Heart left ventricle (tissue), 16 donors: ENCODE results near the gene KLLN. TPM values are rescaled to one million over a fixed set of nuclear protein-coding genes. Genes with fewer than 3 reads are reported as not detected.

Experiments used
- ATAC-seq, 4 donors: fragments of 200-7000 bp; cut with Tn5 transposase; one replicate each; pipeline ENCODE4 v1.9.1; 2020 to 2022; ENCODE audit warnings: moderate library complexity in 4 of 4, mild to moderate bottlenecking in 3 of 4, moderate number of reproducible peaks in 1 of 4
- DNase-seq, 5 donors: peaks; one replicate each; pipeline ENCODE4 v3.0.0-alpha.2; 2020
- H3K27ac ChIP-seq, 12 donors: fragments of 200-600 bp; sonication (generic) in 4 of 12; one replicate each; pipeline versions ENCODE4 v1.5.0 to v1.8.0; 2016 to 2022; ENCODE audit warnings: mild to moderate bottlenecking in 2 of 12
- H3K27me3 ChIP-seq, 9 donors: fragments of 200-600 bp; sonication (generic) in 2 of 9; one replicate each; pipeline versions ENCODE4 v1.5.1 to v1.8.0; 2016 to 2022; ENCODE audit warnings: mild to moderate bottlenecking in 3 of 9
- H3K36me3 ChIP-seq, 9 donors: fragments of 200-600 bp; sonication (generic) in 2 of 9; one replicate each; pipeline versions ENCODE4 v1.5.0 to v1.8.0; 2018 to 2022; ENCODE audit warnings: mild to moderate bottlenecking in 2 of 9
- H3K4me1 ChIP-seq, 12 donors: fragments of 200-600 bp; sonication (generic) in 4 of 12; one replicate each; pipeline versions ENCODE4 v1.5.0 to v1.8.0; 2016 to 2022; ENCODE audit warnings: mild to moderate bottlenecking in 3 of 12
- H3K4me3 ChIP-seq, 12 donors: fragments of 200-600 bp; sonication (generic) in 4 of 12; one replicate each; pipeline versions ENCODE4 v1.5.0 to v1.8.0; 2017 to 2022; ENCODE audit warnings: mild to moderate bottlenecking in 9 of 12, moderate library complexity in 4 of 12
- H3K9me3 ChIP-seq, 12 donors: fragments of 200-600 bp; sonication (generic) in 4 of 12; one replicate each; pipeline versions ENCODE4 v1.5.0 to v1.8.0; 2016 to 2022; ENCODE audit warnings: mild to moderate bottlenecking in 1 of 12
- CTCF ChIP-seq, 12 donors: fragments of 200-600 bp; sonication (generic) in 4 of 12; IDR thresholded peaks; one replicate each; pipeline versions ENCODE4 v1.5.0 to v1.8.0; 2018 to 2022; ENCODE audit warnings: antibody characterized with exemption in 12 of 12, mild to moderate bottlenecking in 5 of 12
- POLR2A ChIP-seq, 2 donors: fragments of 450-650 bp; IDR thresholded peaks; one replicate each; pipeline ENCODE4 v1.6.1; 2017; ENCODE audit warnings: antibody characterized with exemption in 2 of 2, mild to moderate bottlenecking in 2 of 2, moderate library complexity in 2 of 2
- WGBS, 4 donors: extraction: QIAGEN DNeasy Blood & Tissue Kit in 2 of 4; methylation state at CpG; one replicate each; pipeline versions ENCODE4 v1.1.5 to v1.1.7; 2013 to 2018; 5-methylcytosine and 5-hydroxymethylcytosine counted together
- intact Hi-C, 10 donors: fragments of 100-400 bp; cut with DNase I; formaldehyde crosslinking; loops; one replicate each; pipeline versions ENCODE4 v1.11.1 to v1.14.2; 2022
- polyA plus RNA-seq, 2 donors: library from polyadenylated mRNA; stranded (reverse); fragments of 200-250 nt; gene quantifications; one replicate each; pipeline ENCODE4 v1.2.3, GENCODE V29; 2013
- total RNA-seq, 9 donors: library from RNA; depleted of rRNA in 2 of 9; stranded (reverse); fragments of >200 nt in 2 of 9; fragmentation: NEBNext Ultra II Directional in 3 of 9; extraction: Animal tissue kit (Norgen Biotek cat#: 25700) in 3 of 9; gene quantifications; one replicate each; pipeline versions ENCODE4 v1.1.0 to v1.2.4, GENCODE V29; 2016 to 2023
- donor health status: ischemic (EF 13 %, LVEDD 7.1; RV severe dilation, severe dysfunction).
- donor health status: healthy with polysubstance abuse.
- donor health status: DM: no; HTN: yes; CAD: no.
- donor health status: DM: no; HTN: no; CAD: no.
- donor health status: ischemic (EF 25% LVEDD 6.9; RV normal size, moderate dysfunction).
- donor health status: ischemic (EF 25% LVEDD 5.7; RV mildly dilated, moderate dysfunction).
- donor health status: healthy.
- donor health status: DM: yes; HTN: yes; CAD: no.
- donor health status: ischemic (EF 35%, LVEDD 5.7; RV mildly dilated, moderate dysfunction).
- donor health status: nonischemic (EF 11% LVEDD 7.7; RV severe dilation, severe dysfunction).
- donor health status: DM: yes; HTN: yes; CAD: no.
- donor health status: PGD.
- donor health status: ischemic (EF 29% LVEDD 5.4; RV normal size, mild dysfunction).
- donor health status: nonischemic (EF 23%, LVEDD 6.1; RV moderate dilation, normal function).

KLLN gene
- total and polyA plus RNA-seq, 11 donors = 0.13 to 0.57 (median 0.27) TPM

- ATAC-seq = peak in 2 of 4 donors; percentile 37 to 40
Observed at GRCh38 chr10:87846023-87846422, 17.3 kb downstream of the KLLN start.

GRCh38 chr10:87845624-87845998 is 17.7 kb downstream of the KLLN start:
- no peak for DNase-seq
- Histone ChIP-seq H3K27ac (no peak overlapping the region), H3K4me1 (peaks cover 0 to 4% (median 0%) of the 10 kb centered on the region in 12 donors), H3K9me3 (no peaks in the 10 kb centered on the region), H3K36me3 (no peaks in the 10 kb centered on the region), H3K27me3 (no peaks in the 10 kb centered on the region), H3K4me3 (no peak overlapping the region)
- intact Hi-C loops = loop anchor here in 1 of 10 donors (5.0 kb wide), 1 partner anchor 272 kb away; no protein-coding TSS in a partner anchor
- ATAC-seq = no peak
- TF ChIP-seq POLR2A (IDR thresholded peaks at IDR 0.05) (no peak), CTCF (IDR thresholded peaks at IDR 0.05) (no peak)
- WGBS, 4 donors = 66 to 75% (median 69%) methylated on average over 3 of the region's 3 CpGs

More at GRCh38 chr10:87846023-87846422, 17.3 kb downstream of the KLLN start:
- no peaks in the 10 kb centered on the region for H3K27me3 ChIP-seq
- H3K27ac ChIP-seq = no peak overlapping the region
- DNase-seq = no peak
- 35 to 47% (median 41%) methylated on average over 7 of the region's 7 CpGs for whole genome bisulfite sequencing, 4 donors
- no peaks in the 10 kb centered on the region for H3K9me3 ChIP-seq
- TF ChIP-seq CTCF (IDR thresholded peaks at IDR 0.05) = no peak
- TF ChIP-seq POLR2A (IDR thresholded peaks at IDR 0.05) = no peak
- no peak overlapping the region for H3K4me3 ChIP-seq
- intact Hi-C loops = loop anchor here in 1 of 10 donors (5.0 kb wide), 1 partner anchor 271 kb away; no protein-coding TSS in a partner anchor
- H3K36me3 ChIP-seq = no peaks in the 10 kb centered on the region
- peaks cover 0 to 5% (median 0%) of the 10 kb centered on the region in 12 donors for H3K4me1 ChIP-seq

- intact Hi-C loops = loop anchor here in 1 of 10 donors (5.0 kb wide), 1 partner anchor 272 kb away; no protein-coding TSS in a partner anchor
- no peak overlapping the region for H3K4me3 ChIP-seq
- H3K4me1 ChIP-seq = peaks cover 0 to 4% (median 0%) of the 10 kb centered on the region in 12 donors
- H3K27ac ChIP-seq = no peak overlapping the region
- no peaks in the 10 kb centered on the region for H3K27me3 ChIP-seq
- DNase-seq (no peak), ATAC-seq (no peak)
- no peaks in the 10 kb centered on the region for H3K9me3 ChIP-seq
- TF ChIP-seq CTCF (IDR thresholded peaks at IDR 0.05) = no peak
- TF ChIP-seq POLR2A (IDR thresholded peaks at IDR 0.05) = no peak
- H3K36me3 ChIP-seq = no peaks in the 10 kb centered on the region
- WGBS, 4 donors = 15 to 35% (median 20%) methylated on average over 1 of the region's 1 CpG
Observed at GRCh38 chr10:87844837-87845623, 18.3 kb downstream of the KLLN start.

- TF ChIP-seq CTCF (IDR thresholded peaks at IDR 0.05) (no peak), POLR2A (IDR thresholded peaks at IDR 0.05) (no peak)
- no peak for ATAC-seq
- Histone ChIP-seq H3K4me3 (no peak overlapping the region), H3K36me3 (no peaks in the 10 kb centered on the region), H3K27ac (no peak overlapping the region), H3K27me3 (no peaks in the 10 kb centered on the region), H3K9me3 (no peaks in the 10 kb centered on the region), H3K4me1 (peaks cover 0 to 4% (median 0%) of the 10 kb centered on the region in 12 donors)
- intact Hi-C loops = no loop called here
- no peak for DNase-seq
- 93 to 99% (median 96%) methylated on average over 4 of the region's 4 CpGs for WGBS, 4 donors
Observed at GRCh38 chr10:87843714-87844113, 19.6 kb downstream of the KLLN start.
